Measurements from ENCODE around the gene ERVK3-1. TPM values are rescaled to one million over a fixed set of nuclear protein-coding genes. Genes with fewer than 3 reads are reported as not detected.

Gene ERVK3-1
- total and polyA plus RNA-seq, 11 donors = 12.8 to 61.1 (median 24.3) TPM

DNA sequence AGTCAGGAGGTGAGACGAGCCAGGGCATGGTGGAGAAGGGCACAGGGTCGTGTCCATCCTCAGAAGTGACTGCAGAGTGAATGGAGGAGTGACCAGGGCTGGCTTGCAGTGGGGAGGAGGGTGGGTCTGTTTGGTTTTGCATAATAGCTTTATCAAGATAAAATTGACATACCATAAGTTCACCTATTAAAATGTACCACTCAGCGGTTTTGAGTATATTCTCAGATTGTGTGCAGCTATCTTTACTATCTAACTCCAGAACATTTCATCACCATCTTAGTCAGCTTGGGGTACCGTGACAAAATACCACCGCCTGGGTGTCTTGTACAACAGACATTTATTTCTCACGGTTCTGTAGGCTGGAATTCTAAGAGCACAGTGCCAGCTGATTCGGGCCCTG lies 13.2 kb upstream of the ERVK3-1 start:
- no peak for DNase-seq
- TF ChIP-seq POLR2A (IDR thresholded peaks at IDR 0.05) = no peak
- TF ChIP-seq, protein P1, sequence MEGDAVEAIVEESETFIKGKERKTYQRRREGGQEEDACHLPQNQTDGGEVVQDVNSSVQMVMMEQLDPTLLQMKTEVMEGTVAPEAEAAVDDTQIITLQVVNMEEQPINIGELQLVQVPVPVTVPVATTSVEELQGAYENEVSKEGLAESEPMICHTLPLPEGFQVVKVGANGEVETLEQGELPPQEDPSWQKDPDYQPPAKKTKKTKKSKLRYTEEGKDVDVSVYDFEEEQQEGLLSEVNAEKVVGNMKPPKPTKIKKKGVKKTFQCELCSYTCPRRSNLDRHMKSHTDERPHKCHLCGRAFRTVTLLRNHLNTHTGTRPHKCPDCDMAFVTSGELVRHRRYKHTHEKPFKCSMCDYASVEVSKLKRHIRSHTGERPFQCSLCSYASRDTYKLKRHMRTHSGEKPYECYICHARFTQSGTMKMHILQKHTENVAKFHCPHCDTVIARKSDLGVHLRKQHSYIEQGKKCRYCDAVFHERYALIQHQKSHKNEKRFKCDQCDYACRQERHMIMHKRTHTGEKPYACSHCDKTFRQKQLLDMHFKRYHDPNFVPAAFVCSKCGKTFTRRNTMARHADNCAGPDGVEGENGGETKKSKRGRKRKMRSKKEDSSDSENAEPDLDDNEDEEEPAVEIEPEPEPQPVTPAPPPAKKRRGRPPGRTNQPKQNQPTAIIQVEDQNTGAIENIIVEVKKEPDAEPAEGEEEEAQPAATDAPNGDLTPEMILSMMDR (IDR thresholded peaks at IDR 0.05) = no peak
- intact Hi-C loops (cut with DNase I) = no loop called here
- Histone ChIP-seq H3K9me3 (peaks cover 0 to 66% (median 6%) of the 10 kb centered on the region in 12 donors), H3K27me3 (no peaks in the 10 kb centered on the region), H3K36me3 (peaks cover 13 to 100% (median 86%) of the 10 kb centered on the region in 9 donors), H3K4me3 (no peak overlapping the region), H3K27ac (no peak overlapping the region), H3K4me1 (peaks cover 0 to 2% (median 0%) of the 10 kb centered on the region in 12 donors)
- WGBS, 4 donors = 92 to 97% (median 95%) methylated on average over 7 of the region's 7 CpGs
- no peak for ATAC-seq

DNA sequence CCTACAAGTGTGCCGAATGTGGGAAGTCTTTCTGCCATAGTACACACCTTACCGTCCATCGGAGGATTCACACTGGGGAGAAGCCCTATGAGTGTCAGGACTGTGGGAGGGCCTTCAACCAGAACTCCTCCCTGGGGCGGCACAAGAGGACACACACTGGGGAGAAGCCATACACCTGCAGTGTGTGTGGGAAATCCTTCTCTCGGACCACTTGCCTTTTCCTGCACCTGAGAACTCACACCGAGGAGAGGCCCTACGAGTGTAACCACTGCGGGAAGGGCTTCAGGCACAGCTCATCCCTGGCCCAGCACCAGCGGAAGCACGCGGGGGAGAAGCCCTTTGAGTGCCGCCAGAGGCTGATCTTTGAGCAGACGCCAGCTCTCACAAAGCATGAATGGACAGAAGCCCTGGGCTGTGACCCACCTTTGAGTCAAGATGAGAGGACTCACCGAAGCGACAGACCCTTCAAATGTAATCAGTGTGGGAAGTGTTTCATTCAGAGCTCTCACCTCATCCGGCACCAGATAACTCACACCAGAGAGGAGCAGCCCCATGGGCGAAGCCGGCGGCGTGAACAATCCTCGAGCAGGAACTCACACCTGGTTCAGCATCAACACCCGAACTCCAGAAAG lies 10.3 kb upstream of the ERVK3-1 start:
- H3K4me3 ChIP-seq = no peak overlapping the region
- 95 to 99% (median 97%) methylated on average over 19 to 22 of the region's 22 CpGs for WGBS, 4 donors

DNA sequence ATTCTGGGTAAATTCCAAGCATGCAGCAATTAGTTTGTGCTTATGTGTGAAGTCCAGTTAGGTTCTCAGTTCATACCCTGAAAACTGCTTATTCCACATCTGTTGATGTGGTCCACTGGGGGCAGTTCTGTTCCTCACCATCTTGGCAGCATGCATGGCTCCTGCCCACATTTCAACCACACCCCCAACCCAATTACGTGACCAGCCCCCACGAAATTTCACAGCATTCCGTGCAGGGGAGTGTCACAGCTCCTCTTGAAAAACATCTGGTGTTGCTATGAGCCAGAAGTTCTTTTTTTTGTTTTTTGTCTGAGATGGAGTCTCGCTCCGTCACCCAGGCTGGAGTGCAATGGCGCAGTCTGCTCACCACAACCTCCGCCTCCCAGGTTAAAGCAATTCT lies 9.1 kb upstream of the ERVK3-1 start:
- TF ChIP-seq, protein P1 (IDR thresholded peaks at IDR 0.05) = no peak
- TF ChIP-seq POLR2A (IDR thresholded peaks at IDR 0.05) = no peak
- DNase-seq (no peak), ATAC-seq (no peak)
- intact Hi-C loops (cut with DNase I) = no loop called here
- H3K4me3 ChIP-seq = no peak overlapping the region
- H3K4me1 ChIP-seq = peaks cover 0 to 2% (median 0%) of the 10 kb centered on the region in 12 donors
- H3K27me3 ChIP-seq = no peaks in the 10 kb centered on the region
- H3K9me3 ChIP-seq = peaks cover 0 to 65% (median 6%) of the 10 kb centered on the region in 12 donors
- H3K36me3 ChIP-seq = peaks cover 5 to 96% (median 76%) of the 10 kb centered on the region in 9 donors
- WGBS, 4 donors = 91 to 98% (median 95%) methylated on average over 7 of the region's 7 CpGs
- no peak overlapping the region for H3K27ac ChIP-seq

More for the DNA sequence above, 10.3 kb upstream of the ERVK3-1 start:
- DNase-seq (no peak), ATAC-seq (peak in 1 of 4 donors; percentile 21)
- intact Hi-C loops (cut with DNase I) = no loop called here
- peaks cover 0 to 68% (median 6%) of the 10 kb centered on the region in 12 donors for H3K9me3 ChIP-seq
- TF ChIP-seq POLR2A (IDR thresholded peaks at IDR 0.05) = no peak
- TF ChIP-seq, protein P1 (IDR thresholded peaks at IDR 0.05) = no peak
- no peaks in the 10 kb centered on the region for H3K27me3 ChIP-seq
- H3K27ac ChIP-seq = no peak overlapping the region
- H3K4me1 ChIP-seq = peaks cover 0 to 2% (median 0%) of the 10 kb centered on the region in 12 donors
- peaks cover 5 to 96% (median 74%) of the 10 kb centered on the region in 9 donors for H3K36me3 ChIP-seq

DNA sequence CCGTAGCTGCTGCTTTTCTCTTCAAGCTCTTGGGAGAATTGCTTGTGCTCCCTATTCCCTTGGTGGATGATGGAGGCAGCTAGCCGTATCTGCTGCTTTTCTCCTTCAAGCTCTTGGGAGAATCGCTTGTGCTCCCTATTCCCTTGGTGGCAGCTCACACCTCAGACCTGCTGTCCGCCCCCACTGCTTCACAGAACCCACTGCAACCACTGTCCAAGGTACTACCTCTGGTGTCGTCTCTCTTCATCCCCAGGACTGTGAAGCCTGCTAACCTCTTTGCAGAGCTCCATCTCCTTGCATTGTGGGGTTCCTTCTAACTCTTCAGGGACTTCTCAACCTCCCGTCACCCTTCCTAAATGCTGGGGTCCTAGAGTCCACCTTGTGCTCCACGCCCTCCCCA lies 4.6 kb upstream of the ERVK3-1 start:
- intact Hi-C loops (cut with DNase I) = no loop called here
- no peak for TF ChIP-seq POLR2A (IDR thresholded peaks at IDR 0.05)
- TF ChIP-seq, protein P1 (IDR thresholded peaks at IDR 0.05) = no peak
- 91 to 95% (median 94%) methylated on average over 7 of the region's 7 CpGs for WGBS, 4 donors

More for the DNA sequence above, 4.6 kb upstream of the ERVK3-1 start:
- no peak overlapping the region for H3K4me3 ChIP-seq
- no peak overlapping the region for H3K27ac ChIP-seq
- ATAC-seq (no peak), DNase-seq (no peak)
- H3K36me3 ChIP-seq = peaks cover 0 to 60% (median 38%) of the 10 kb centered on the region in 9 donors
- no peaks in the 10 kb centered on the region for H3K27me3 ChIP-seq
- H3K4me1 ChIP-seq = peaks cover 0 to 7% (median 0%) of the 10 kb centered on the region in 12 donors
- H3K9me3 ChIP-seq = peaks cover 0 to 22% (median 0%) of the 10 kb centered on the region in 12 donors
